GM19468 (cell line): ENCODE data around the gene ABL1.
"Not testable (repeated sequence)": the region's sequence is repeated elsewhere in the genome, so short reads cannot be mapped to it uniquely, and the experiment has no call there.

Experiments
- ATAC-seq: cut with Tn5 transposase; IDR thresholded peaks from one replicate; pipeline ENCODE4 v1.9.1; 2021; ENCODE audit warnings: mild to moderate bottlenecking, moderate library complexity, moderate number of reproducible peaks; ENCODE audit not compliant: unreplicated experiment; ENCODE audit errors: extremely low read depth

The ABL1 gene

GRCh38 chr9:130847306-130848217 is 12.5 kb downstream of the ABL1 start:
- ATAC-seq: no peak

- ATAC-seq: not testable (repeated sequence)
Measured at GRCh38 chr9:130848514-130848913, 13.5 kb downstream of the ABL1 start.

GRCh38 chr9:130849356-130849755 is 14.3 kb downstream of the ABL1 start:
- ATAC-seq: no peak

GRCh38 chr9:130852801-130853200 is 17.7 kb downstream of the ABL1 start:
- ATAC-seq: no peak

- ATAC-seq: no peak
Measured at GRCh38 chr9:130854092-130854491, 19.0 kb downstream of the ABL1 start.

GRCh38 chr9:130854835-130855234 is 19.8 kb downstream of the ABL1 start:
- ATAC-seq: no peak

GRCh38 chr9:130856474-130856873 is 21.4 kb downstream of the ABL1 start:
- no peak for ATAC-seq

- ATAC-seq: no peak
Measured at GRCh38 chr9:130857864-130858738, 23.0 kb downstream of the ABL1 start.

GRCh38 chr9:130858739-130859705 is 24.0 kb downstream of the ABL1 start:
- no peak for ATAC-seq

GRCh38 chr9:130860458-130861316 is 25.6 kb downstream of the ABL1 start:
- no peak for ATAC-seq

GRCh38 chr9:130861372-130862180 is 26.5 kb downstream of the ABL1 start:
- no peak for ATAC-seq

GRCh38 chr9:130862217-130862616 is 27.2 kb downstream of the ABL1 start:
- ATAC-seq: no peak

- ATAC-seq: no peak
Measured at GRCh38 chr9:130862747-130863146, 27.7 kb downstream of the ABL1 start.

GRCh38 chr9:130864541-130864940 is 29.5 kb downstream of the ABL1 start:
- ATAC-seq: no peak

- no peak for ATAC-seq
Measured at GRCh38 chr9:130865921-130866320, 30.9 kb downstream of the ABL1 start.

GRCh38 chr9:130866474-130866965 is 31.5 kb downstream of the ABL1 start:
- no peak for ATAC-seq

GRCh38 chr9:130867556-130867955 is 32.5 kb downstream of the ABL1 start:
- ATAC-seq: no peak

GRCh38 chr9:130868230-130868629 is 33.2 kb downstream of the ABL1 start:
- no peak for ATAC-seq
